Gastroesophageal sphincter (tissue), 3 donors: ENCODE measurements around the gene FAM78A.

Experiments used
- POLR2AphosphoS5 ChIP-seq: sonication (generic); formaldehyde crosslinking; IDR thresholded peaks from one replicate; pipeline ENCODE4 v1.6.1; 2017; ENCODE audit warnings: antibody characterized with exemption
- TF ChIP-seq, protein P1 (sequence below), 4 experiments: fragments of 200-600 bp in 2 of 4; fragments of 450-650 bp in 2 of 4; sonication (generic) in 1 of 4; IDR thresholded peaks; one replicate each; pipeline ENCODE4 v1.5.1; 2017 to 2019; ENCODE audit warnings: antibody characterized with exemption in 4 of 4, mild to moderate bottlenecking in 2 of 4, moderate library complexity in 2 of 4

DNA sequence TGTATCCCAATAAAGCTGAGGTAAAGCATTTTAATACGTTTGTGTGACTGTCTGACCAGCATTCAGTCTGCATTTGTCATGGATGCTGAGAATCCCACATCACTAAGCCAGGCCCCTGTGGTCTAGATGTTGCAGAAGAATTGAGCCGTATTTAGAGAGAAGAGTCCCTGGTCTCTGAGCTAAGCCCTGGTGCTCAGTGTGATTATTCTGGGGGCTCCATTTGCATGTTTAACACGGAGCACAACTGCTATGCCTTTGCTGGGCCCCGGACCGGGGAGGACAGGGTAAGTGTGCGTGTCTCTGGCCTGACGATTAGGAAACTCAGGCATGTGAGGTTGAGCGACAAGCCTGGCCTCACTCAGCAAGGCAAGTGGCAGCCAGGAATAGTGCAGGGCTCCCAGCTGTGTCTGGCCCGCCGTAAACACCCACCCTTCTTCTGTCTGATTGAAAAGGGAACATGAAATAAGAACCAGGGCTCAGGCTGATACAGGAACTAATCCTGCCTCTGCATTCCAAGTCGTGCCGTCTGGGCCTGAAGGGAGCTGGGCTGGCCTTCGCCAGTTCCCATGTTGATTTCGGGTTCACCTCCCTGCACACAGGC lies 22.3 kb downstream of the FAM78A start:
- TF ChIP-seq, protein P1, sequence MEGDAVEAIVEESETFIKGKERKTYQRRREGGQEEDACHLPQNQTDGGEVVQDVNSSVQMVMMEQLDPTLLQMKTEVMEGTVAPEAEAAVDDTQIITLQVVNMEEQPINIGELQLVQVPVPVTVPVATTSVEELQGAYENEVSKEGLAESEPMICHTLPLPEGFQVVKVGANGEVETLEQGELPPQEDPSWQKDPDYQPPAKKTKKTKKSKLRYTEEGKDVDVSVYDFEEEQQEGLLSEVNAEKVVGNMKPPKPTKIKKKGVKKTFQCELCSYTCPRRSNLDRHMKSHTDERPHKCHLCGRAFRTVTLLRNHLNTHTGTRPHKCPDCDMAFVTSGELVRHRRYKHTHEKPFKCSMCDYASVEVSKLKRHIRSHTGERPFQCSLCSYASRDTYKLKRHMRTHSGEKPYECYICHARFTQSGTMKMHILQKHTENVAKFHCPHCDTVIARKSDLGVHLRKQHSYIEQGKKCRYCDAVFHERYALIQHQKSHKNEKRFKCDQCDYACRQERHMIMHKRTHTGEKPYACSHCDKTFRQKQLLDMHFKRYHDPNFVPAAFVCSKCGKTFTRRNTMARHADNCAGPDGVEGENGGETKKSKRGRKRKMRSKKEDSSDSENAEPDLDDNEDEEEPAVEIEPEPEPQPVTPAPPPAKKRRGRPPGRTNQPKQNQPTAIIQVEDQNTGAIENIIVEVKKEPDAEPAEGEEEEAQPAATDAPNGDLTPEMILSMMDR (IDR thresholded peaks at IDR 0.05): no peak
- no peak for TF ChIP-seq POLR2AphosphoS5
